GM12875 (cell line): ENCODE data around the gene NR1I3.

ENCODE experiments used
- H3K4me3 ChIP-seq: one replicate; pipeline ENCODE4 v1.5.1; 2011; ENCODE audit warnings: low read depth, low read length, control low read depth
- CTCF ChIP-seq: IDR thresholded peaks from 2 replicates; pipeline ENCODE4 v1.5.1; 2011; ENCODE audit warnings: low read depth, mild to moderate bottlenecking, control low read depth, inconsistent platforms, low read length, moderate library complexity, borderline replicate concordance; ENCODE audit not compliant: insufficient read depth

NR1I3 gene, protein sequence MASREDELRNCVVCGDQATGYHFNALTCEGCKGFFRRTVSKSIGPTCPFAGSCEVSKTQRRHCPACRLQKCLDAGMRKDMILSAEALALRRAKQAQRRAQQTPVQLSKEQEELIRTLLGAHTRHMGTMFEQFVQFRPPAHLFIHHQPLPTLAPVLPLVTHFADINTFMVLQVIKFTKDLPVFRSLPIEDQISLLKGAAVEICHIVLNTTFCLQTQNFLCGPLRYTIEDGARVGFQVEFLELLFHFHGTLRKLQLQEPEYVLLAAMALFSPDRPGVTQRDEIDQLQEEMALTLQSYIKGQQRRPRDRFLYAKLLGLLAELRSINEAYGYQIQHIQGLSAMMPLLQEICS

DNA sequence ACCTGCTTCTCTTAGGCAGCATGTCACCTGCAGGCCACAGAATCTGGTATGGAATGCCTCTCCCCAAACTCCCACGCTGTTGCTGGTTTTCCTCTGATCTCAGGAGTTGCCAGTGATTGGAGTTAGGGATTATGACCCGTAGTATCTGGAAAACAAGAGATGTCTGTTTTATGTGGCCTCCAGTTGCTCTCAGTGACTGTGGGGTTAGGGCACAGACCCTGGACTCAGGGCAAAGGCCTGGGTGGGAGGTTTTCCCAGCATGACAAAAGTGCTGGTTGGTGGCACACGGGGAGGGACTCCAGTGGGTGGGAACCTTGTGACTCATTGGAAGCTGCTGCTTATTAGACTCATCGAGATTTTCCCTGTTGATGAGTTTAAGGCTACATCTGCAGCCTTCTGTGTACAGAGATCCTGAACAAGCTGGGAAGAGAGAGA is at the start of gene NR1I3:
TSS of gene NR1I3 (minus strand) at position 165 of the 435 bp plus-strand sequence. CDS start 1,638 bp downstream, outside the sequence.
- no peak for TF ChIP-seq CTCF
- H3K4me3 ChIP-seq, result no peak within 1 kb of the TSS

- H3K4me3 ChIP-seq, result no peak overlapping the region
- TF ChIP-seq CTCF, result no peak
Measured at GRCh38 chr1:161287482-161288054, 49.6 kb upstream of the NR1I3 start.

- TF ChIP-seq CTCF, result no peak
- H3K4me3 ChIP-seq, result no peak overlapping the region
Measured at GRCh38 chr1:161285521-161285920, 47.5 kb upstream of the NR1I3 start.

DNA sequence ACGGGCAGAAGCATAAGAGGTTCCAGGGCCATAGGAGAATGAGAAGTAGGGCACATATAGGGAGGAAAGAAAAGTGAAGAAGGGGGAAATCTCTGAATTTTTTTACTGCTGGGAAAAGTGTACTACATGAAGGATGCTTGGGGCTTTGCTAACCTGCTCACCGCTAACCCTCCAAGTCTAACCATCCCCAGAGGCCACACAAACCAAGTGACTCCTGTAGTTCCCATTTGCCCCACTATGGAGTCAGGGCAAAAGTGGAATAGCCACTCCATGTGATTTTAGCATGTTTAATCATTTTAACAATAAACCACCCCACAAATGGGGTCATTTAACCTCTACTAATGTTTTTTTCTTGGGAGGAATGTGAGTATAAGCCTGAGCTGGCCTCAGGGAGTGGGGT is 47.1 kb upstream of the NR1I3 start:
- TF ChIP-seq CTCF, result no peak
- no peak overlapping the region for H3K4me3 ChIP-seq

DNA sequence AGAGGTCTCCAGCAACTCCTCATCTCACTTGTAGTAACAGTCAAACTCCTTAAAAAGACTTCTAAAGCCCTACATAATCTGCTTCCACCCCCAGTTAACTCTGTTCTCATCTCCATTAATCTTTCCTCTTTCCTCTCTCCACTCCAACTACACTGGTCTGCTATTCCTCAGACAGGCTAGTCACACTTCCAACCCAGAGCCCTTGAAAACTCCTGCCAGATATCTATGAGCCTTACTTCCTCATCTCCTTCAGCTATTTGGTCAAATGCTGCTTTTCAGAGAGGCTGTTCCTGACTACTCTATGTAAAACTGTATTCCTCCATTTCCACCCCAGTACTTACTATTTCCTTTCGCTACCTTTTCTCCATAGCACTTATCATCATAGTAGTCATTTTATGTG is 45.0 kb upstream of the NR1I3 start:
- TF ChIP-seq CTCF, result no peak
- no peak overlapping the region for H3K4me3 ChIP-seq

- no peak overlapping the region for H3K4me3 ChIP-seq
- TF ChIP-seq CTCF, result no peak
Measured at GRCh38 chr1:161274874-161275273, 36.9 kb upstream of the NR1I3 start.

DNA sequence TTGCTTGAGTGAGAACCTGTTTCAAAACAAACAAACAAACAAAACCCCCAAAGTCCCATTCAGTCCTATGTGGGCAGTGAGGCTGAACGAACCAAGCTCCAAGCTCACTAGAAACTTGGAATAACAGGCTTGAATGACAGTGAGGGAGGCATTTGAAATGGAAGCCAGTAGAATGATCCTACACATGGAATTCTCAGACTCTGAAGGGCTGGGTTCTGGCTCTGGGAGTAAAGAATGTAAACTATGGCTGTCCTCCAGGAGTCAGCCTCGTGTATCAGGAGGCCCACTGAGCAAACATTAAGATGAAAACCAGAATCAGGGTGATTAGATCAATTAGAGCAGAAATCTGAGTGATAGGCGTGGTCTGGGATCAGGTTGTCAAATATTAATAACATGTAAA is 35.4 kb upstream of the NR1I3 start:
- no peak for TF ChIP-seq CTCF
- H3K4me3 ChIP-seq, result no peak overlapping the region
